HCT116 (cell line): ENCODE measurements around the gene PLCXD3.

Experiments used
- JUND ChIP-seq: IDR thresholded peaks from 2 replicates; pipeline ENCODE4 v1.6.1; 2012
- POLR2A ChIP-seq: IDR thresholded peaks from 2 replicates; pipeline ENCODE4 v1.7.0; 2011; ENCODE audit warnings: borderline replicate concordance; ENCODE audit not compliant: insufficient read depth, insufficient read length; ENCODE audit errors: extremely low read depth
- SIN3A ChIP-seq: IDR thresholded peaks from 2 replicates; pipeline ENCODE4 v1.6.1; 2012; ENCODE audit warnings: low read depth
- SP1 ChIP-seq: IDR thresholded peaks from 2 replicates; pipeline ENCODE4 v1.6.1; 2012; ENCODE audit warnings: low read depth
- SRF ChIP-seq: IDR thresholded peaks from 2 replicates; pipeline ENCODE4 v1.6.1; 2012; ENCODE audit warnings: low read depth
- TCF7L2 ChIP-seq: IDR thresholded peaks from 2 replicates; pipeline ENCODE4 v1.7.0; 2011; ENCODE audit warnings: borderline replicate concordance, inconsistent platforms; ENCODE audit not compliant: insufficient read depth, insufficient read length; ENCODE audit errors: extremely low read depth
- TF ChIP-seq, protein P1 (sequence below), 3 experiments: fragments of 200-600 bp in 1 of 3; sonication (generic) in 1 of 3; IDR thresholded peaks in 2 of 3; conservative IDR thresholded peaks in 1 of 3; 2 replicates each; pipeline ENCODE4 v1.5.1; 2012 to 2017; ENCODE audit warnings: low read depth in 2 of 3, low read length in 2 of 3, antibody characterized with exemption in 1 of 3, borderline replicate concordance in 1 of 3, control low read depth in 1 of 3, mild to moderate bottlenecking in 1 of 3, mixed read lengths in 1 of 3, mixed run types in 1 of 3, moderate library complexity in 1 of 3; ENCODE audit not compliant: insufficient read depth in 1 of 3
- TF ChIP-seq, protein P2 (sequence below): IDR thresholded peaks from 2 replicates; pipeline ENCODE4 v1.6.1; 2012; ENCODE audit warnings: low read depth

- TF ChIP-seq SP1 (no peak), POLR2A (no peak), JUND (no peak), SRF (no peak), SIN3A (no peak), TCF7L2 (no peak)
- TF ChIP-seq, protein P1, sequence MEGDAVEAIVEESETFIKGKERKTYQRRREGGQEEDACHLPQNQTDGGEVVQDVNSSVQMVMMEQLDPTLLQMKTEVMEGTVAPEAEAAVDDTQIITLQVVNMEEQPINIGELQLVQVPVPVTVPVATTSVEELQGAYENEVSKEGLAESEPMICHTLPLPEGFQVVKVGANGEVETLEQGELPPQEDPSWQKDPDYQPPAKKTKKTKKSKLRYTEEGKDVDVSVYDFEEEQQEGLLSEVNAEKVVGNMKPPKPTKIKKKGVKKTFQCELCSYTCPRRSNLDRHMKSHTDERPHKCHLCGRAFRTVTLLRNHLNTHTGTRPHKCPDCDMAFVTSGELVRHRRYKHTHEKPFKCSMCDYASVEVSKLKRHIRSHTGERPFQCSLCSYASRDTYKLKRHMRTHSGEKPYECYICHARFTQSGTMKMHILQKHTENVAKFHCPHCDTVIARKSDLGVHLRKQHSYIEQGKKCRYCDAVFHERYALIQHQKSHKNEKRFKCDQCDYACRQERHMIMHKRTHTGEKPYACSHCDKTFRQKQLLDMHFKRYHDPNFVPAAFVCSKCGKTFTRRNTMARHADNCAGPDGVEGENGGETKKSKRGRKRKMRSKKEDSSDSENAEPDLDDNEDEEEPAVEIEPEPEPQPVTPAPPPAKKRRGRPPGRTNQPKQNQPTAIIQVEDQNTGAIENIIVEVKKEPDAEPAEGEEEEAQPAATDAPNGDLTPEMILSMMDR (IDR thresholded peaks at IDR 0.05 in 2 of 3, conservative IDR thresholded peaks at IDR 0.05 in 1 of 3; ENCODE audit: borderline replicate concordance in 1 of 3, insufficient read depth in 1 of 3, low read depth in 2 of 3, low read length in 2 of 3): no peak
- TF ChIP-seq, protein P2, sequence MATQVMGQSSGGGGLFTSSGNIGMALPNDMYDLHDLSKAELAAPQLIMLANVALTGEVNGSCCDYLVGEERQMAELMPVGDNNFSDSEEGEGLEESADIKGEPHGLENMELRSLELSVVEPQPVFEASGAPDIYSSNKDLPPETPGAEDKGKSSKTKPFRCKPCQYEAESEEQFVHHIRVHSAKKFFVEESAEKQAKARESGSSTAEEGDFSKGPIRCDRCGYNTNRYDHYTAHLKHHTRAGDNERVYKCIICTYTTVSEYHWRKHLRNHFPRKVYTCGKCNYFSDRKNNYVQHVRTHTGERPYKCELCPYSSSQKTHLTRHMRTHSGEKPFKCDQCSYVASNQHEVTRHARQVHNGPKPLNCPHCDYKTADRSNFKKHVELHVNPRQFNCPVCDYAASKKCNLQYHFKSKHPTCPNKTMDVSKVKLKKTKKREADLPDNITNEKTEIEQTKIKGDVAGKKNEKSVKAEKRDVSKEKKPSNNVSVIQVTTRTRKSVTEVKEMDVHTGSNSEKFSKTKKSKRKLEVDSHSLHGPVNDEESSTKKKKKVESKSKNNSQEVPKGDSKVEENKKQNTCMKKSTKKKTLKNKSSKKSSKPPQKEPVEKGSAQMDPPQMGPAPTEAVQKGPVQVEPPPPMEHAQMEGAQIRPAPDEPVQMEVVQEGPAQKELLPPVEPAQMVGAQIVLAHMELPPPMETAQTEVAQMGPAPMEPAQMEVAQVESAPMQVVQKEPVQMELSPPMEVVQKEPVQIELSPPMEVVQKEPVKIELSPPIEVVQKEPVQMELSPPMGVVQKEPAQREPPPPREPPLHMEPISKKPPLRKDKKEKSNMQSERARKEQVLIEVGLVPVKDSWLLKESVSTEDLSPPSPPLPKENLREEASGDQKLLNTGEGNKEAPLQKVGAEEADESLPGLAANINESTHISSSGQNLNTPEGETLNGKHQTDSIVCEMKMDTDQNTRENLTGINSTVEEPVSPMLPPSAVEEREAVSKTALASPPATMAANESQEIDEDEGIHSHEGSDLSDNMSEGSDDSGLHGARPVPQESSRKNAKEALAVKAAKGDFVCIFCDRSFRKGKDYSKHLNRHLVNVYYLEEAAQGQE: no peak
These were observed 229.1 kb downstream of the PLCXD3 start for GRCh38 chr5:41281215-41281810.
